Stimulated activated CD4-positive, alpha-beta T cell treated with anti-CD3 and anti-CD28 coated beads, TNF-alpha, amount 100 ng/mL, for 24 hours (primary cell): Measurements from ENCODE around the gene WFIKKN1.
"Not testable (repeated sequence)": the region's sequence is repeated elsewhere in the genome, so short reads cannot be mapped to it uniquely, and the experiment has no call there.

Experiments
- DNase-seq, 3 experiments: peaks; one replicate each; pipeline ENCODE4 v3.0.0-alpha.2; 2020; ENCODE audit warnings: low read depth in 3 of 3

The WFIKKN1 gene

DNA sequence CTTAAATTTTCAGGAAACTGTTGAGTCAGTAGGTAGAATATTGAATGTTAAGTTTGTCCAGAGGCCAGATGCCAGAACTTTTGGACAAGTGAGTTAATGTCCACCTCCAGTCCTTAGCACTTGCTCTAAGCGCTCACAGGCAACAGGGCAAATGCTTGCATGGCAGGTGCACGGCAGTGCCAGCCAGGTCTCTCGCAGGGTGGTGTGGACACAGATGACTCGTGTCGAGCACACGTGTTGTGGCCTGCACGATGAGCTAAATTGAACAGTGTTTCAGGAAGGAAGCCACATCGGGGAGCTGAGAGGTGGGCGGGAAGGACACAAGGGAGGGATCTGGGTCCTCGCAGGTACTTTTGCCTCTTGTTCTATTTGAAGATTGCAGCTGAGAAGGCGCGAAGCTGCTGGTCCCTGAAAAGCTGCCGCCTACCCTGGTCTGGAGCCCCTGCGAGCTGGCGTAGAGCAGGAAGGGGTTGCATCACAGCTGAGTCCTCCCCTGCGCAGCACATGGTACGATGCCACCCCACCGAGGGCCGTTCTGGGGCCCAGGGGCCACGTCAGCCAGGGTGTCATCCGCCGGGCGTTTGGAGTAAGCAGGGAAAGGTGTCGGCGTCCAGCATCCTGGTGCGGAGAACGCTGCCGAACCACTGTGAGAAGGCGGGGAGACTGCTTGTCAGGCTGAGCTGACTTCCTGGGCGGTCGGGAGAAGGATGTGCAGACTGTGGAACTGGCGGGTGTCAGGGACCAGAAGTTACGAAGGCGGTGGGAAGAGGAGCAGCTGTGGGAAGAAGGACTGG is 34.6 kb upstream of the WFIKKN1 start:
- no peak for DNase-seq

DNA sequence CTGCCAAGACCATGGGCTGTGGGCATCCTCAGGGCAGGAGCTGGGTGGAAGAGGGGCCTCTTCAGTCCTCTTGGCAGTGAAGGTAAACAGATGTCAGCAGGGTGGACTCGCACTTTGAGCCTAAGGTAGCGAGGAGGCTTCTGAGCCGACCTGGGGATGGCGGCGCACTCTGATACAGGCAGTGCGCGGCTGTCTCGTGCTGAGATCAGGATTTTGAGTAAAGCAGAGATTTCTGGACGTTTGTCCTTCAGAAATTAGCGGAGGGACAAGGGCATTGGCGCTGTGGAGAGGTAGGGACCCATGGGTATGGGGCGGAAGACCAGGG is 34.1 kb upstream of the WFIKKN1 start:
- DNase-seq: no peak

DNA sequence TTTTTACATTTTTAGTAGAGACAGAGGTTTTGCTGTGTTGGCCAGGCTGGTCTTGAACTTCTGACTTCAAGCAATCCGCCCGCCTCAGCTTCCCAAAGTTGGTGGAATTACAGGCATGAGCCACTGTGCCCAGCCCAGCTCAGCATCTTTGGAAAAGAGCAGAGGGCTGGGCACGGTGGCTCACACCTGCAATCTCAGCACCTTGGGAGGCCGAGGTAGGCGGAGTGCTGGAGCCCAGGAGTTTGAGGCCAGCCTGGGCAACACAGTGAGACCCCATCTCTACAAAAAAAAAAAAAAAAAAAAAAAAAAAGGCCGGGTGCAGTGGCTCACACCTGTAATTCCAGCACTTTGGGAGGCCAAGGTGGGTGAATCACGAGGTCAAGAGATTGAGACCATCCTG is 33.1 kb upstream of the WFIKKN1 start:
- DNase-seq: not testable (repeated sequence)

DNA sequence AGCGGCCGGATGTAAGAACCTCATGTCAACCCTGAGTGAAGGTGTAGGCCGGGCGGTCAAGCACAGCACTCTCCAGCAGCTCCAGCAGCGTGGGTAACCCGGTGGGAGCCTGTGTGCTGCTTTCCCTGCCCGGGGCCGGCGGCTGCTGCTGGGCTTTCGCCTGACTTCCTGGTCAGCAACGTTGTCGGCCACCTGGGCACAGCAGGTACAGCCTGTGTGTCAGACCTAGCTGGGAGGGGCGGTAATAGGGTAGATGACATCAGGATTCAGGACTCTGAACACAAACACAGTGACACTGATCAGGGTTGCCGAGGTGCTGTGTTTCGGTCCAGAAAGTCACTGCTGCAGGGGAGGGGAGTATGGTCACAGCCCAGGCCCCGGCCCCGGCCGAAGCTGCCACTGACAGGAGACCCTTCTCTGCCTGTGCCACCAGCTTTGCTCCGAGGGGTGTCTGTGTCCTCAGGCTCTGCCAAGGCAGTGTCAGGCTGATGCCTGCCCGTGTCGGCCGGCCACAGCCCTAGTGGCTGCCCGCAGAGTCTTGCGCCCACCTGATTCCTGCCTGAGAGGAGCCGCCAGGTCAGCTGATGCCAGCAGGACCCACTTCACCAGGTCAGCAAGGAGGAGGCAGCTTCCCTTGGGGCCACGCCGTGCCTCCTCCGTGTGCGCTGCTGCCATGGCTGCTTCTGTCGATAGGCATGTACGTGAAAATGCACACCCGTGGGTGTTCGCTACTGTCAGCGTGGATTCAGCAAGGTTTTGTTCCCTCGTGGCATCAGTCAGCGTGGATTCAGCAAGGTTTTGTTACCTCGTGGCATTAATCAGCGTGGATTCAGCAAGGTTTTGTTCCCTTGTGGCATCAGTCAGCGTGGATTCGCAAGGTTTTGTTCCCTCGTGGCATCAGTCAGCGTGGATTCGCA is 31.7 kb upstream of the WFIKKN1 start:
- no peak for DNase-seq

DNA sequence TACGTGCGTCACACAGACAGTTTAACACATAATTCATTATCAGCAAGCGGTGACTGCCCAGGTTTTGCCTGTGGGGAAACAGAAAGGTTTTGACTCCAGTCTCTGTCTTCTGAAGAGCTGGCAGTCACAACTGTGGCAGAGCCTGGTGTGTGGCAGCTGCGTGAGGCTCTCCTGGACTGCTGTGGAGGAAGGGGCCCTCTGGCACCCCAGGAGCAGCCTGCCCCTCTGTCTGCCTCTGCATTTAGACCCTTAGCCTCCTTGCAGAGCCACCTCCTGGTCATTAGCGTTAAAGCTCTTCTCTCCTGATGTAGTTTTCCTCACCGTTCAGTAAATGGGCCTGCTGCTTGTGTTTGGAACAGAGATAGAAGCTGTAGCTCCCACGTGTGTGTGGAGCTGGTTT is 30.0 kb upstream of the WFIKKN1 start:
- DNase-seq: no peak

DNA sequence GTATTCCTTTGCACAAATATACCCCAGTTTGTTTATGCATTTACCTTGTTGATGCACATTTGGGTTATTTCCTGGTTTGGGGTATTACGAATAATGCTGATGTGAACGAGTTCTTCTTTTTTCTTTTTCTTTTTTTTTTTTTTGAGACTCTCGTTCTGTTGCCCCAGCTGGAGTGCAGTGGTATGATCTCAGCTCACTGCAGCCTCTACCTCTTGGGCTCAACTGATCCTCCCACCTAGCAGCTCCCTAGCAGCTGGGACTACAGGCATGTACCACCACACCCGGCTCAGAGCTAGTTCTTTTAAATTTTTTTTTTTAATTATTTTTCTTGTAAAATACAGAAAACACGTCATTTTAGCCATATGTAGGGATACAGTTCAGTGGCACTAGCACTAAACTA is 26.9 kb upstream of the WFIKKN1 start:
- no peak for DNase-seq

DNA sequence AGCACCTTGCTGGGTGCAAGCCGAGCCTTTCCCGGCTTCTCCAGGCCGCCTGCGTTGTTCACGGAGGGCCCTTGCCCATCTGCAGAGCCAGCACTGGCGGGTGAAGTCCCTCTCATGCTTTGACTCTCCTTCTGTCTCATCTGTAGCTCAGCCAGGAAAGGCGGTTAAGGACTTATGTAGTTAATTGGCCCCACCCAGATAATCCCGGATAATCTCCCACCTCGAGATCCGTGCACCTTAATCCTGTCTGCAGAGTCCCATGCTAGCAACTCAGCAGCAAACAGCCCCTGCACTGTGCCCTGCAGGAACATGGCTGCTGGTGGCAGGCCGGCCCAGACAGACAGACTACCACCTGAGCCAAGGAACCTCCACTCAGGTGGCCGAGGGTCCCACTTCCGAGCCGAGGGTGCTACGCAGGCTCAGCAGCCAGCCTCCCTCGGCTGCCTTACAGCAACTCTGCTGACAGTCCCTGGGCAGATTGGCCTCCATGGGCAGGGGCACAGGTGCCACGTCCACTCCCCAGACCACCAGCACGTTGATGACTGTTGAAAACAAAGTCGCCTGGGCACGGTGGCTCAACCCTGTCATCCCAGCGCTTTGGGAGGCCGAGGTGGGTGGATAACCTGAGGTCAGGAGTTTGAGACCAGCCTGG is 24.0 kb upstream of the WFIKKN1 start:
- DNase-seq: no peak

DNA sequence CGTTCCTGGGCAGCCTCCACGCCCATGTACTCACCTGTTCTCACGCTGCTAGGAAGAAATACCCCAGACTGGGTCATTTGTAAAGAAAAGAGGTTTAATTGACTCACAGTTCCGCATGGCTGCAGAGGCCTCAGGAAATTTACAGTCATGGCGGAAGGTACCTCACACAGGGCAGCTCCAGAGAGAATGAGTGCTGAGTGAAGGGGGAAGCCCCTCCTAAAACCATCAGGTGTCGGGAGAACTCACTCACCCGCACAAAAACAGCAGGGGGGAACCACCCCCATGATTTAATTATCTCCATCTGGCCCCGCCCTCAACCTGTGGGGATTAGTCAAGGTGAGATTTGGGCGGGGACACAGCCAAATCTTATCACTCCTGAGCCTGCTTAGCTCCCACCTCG is 22.8 kb upstream of the WFIKKN1 start:
- peak in 1 of 3 experiments; percentile 65 for DNase-seq

DNA sequence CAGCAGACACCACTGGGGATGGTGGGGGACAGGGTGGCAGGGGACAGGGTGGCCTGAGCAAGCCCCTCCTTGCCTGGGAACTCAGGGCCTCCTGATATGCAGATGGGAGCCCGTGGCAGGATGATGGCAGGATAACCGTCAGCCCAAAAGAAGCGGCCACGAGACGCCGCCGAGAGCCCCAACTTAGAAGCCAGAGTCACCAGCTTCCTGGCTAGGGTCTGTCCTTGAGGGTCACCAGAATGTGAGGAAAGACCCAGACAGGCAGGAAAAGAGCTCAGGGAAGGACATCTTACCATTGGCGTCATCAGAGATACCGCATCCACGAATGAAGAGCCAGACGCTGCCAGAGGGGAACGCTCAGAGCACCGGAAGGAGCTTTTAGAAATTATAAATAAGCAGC is 21.5 kb upstream of the WFIKKN1 start:
- no peak for DNase-seq

DNA sequence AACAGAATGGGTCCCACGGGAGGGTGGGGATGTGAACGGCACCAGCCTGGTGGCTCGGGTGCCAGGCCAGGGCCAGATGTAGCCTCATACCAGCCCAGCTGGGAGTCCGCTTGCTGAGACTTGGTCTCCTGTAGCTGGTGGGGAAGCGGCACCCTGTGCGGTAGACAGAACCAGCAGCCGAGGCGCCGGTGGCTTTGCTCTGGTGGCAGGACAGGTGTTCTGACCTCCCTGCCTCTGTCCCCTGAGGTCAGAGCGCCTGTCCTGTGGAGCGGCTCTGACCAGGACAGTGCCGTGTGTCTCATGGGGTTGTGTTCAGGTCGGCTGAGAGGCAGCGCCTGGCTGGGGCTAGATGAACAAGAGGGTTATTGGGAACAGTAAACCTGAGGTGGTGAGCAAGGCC is 20.8 kb upstream of the WFIKKN1 start:
- no peak for DNase-seq

DNA sequence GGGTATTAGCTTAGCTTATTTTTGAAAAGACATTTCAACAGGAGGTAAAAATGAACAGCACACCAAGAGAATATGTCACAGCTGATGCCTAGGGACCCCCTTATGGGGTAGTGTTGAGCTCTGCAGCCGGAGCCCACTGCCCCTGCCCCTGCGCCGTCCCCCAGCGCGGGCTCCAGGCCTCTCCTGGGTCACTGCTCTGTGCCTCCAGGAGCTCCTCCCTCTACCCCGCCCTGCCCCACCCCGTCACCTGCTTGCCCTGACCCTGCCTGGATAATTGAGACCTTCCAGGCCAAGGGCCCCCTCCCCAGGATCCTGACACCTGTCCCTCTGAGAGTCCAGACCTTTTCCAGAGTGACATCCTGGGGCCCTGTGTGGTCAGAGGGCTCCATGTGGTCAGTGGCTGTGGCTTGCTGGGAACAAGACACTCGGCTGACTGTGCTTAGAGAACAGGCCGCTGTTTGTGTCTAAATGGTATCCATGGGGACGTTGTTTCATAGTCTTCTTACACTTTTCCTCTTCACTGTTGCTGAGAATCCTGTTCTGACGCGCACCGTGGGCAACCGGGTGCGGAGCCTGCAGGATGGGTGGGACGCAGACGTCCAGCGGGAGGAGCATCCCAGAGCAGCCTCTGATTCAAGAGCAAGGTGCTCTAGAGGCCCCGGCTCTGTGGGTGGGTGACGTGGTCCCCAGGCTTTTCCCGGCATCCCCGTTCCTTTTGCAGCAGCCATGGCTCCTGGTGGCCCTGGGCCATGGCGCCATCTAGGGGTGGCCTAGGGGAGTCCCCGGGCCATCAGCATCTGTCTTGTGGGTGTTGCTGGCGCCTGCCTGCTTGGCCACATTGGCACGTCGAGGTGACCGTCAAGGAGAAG is 20.0 kb upstream of the WFIKKN1 start:
- peak in 2 of 3 experiments; percentile 30 to 61 for DNase-seq

DNA sequence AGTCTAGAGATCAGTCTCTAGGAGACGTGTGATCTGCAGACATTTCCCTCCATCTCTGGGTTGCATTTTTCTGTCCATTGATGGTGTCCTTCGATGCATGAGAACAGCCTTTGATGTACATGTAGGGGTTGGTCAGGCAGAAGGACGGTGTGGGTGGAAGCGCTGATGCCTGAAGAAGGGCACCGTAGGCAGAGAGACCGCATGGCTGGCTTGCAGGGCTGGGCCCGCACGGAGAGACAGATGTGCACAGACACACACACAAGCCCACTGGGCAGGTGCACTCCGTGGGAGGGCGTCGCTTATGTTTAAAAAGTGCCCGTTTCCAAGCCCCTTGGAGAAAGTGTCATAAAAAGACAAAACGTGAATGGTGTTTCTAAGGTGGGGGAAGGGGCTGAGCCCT is 15.7 kb upstream of the WFIKKN1 start:
- no peak for DNase-seq

DNA sequence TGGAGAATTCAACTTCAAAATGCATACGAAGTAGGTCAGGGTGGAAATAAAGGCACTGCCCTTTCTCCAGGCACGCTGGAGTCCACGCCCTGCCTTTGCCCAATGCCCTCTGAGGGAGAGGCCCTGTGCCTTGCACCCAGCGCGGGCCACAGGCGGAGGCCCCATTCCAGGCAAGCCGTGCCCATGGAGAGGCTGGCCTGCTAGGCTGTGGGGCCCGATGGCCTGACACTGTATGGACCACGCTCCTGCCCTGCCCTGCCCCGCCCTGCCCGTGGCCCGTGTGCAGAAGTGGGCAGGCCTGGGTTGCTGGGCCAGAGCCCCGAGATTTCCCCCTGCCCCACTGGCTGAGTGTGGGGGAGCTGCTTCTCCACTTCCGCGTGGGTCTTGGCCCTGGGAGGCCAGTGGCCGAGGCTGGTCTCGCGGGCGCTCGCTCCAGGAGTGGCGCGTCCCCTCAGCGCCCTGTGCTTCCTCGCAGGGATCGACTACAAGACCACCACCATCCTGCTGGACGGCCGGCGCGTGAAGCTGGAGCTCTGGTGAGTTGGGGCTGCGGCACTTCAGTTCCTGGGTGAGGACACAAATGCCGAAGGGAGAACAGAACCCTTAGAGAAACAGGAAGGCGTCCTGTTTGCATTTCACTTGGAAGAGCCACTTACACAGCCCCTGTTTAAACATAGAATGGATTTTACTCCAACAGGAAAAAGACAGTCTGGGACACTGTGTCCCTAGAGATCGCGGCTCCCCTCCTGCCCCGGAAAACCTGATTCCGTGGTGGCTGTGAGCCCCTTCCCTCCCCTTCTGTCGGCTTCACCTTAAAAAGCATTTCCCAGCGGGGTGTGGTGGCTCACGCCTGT is 13.8 kb upstream of the WFIKKN1 start:
- DNase-seq: no peak

DNA sequence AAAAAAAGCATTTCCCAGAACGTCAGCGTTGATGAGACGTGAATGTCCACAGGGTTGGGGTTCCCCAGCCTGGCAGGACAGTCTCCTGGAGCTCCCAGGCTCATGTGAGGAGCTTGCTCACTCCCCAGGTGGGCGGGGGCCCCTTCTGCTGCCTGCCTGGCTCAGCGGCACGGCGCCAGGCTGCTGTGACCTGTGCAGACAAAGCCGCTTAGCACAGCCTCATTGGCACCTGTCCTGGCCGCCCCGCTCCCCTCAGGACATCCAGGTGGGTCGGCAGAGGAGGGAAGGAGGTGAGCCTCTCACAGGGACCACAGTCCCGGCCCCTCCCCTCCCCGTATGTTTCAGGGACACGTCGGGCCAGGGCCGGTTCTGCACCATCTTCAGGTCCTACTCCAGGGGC is 12.9 kb upstream of the WFIKKN1 start:
- no peak for DNase-seq

DNA sequence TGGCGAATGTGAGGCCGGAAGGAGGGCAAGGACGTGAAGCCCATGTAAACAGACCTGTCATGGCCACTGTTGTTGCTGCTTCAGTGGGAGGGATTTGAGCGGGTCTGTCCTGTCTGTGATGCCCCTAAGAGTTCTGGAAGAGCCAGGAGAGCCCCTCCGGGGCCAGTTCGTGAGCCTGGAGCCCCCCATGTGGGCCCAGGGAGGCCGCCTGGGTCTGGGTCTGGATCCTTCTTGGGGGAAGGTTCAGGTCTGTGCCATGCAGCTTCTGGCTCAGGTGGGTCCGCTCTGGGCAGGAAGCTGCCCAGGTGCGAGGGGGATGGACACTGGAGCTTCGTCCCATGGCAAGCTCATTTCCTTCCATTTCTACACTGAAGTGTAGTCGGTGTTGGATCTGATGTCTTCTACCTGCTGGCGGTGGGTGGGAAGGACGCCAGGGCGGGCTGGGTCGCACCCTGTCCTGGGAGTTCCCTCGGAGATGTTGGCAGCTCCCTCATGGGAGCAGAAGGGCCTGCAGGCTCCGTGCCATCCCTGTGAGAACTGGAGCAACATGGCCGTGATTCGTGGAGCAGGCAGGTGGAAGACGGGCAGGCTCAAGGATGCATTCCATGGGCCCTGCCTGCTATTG is 11.2 kb upstream of the WFIKKN1 start:
- no peak for DNase-seq

DNA sequence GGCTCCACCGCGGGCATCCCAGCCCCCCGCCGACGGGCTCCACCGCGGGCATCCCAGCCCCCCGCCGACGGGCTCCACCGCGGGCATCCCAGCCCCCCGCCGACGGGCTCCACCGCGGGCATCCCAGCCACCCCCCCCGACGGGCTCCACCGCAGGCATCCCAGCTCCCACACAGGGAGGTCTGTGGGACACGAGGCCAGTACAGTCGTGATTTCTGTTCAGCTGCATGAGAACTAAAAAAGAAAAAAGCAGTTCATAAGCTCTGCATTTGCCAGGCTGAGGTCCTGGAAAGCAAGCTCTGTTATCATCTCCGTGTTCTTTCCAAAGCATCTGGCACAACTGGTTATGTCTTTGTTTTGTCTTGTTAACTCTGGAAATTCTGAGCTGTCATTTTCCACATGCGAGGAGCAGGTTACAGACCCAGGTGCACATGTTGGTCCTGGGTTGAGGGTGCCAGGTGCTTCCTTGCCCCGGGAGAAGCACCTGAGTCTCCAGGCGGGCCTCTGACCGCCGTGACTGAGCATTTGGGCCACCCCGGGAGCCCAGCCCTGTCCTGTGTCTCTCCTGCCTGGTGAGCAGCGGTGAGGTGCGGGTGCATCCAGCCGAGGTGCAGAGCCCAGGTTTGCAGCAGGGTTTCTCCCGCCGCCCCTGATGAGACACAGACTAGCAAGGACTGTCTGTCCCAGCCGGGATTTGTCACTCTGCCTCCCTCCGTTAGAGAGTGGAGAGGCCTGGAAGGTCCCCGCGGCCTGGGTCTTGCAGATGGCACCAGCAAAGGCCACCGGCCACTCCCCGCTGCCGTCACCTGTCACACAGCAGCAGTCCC is 9.9 kb upstream of the WFIKKN1 start:
- no peak for DNase-seq

DNA sequence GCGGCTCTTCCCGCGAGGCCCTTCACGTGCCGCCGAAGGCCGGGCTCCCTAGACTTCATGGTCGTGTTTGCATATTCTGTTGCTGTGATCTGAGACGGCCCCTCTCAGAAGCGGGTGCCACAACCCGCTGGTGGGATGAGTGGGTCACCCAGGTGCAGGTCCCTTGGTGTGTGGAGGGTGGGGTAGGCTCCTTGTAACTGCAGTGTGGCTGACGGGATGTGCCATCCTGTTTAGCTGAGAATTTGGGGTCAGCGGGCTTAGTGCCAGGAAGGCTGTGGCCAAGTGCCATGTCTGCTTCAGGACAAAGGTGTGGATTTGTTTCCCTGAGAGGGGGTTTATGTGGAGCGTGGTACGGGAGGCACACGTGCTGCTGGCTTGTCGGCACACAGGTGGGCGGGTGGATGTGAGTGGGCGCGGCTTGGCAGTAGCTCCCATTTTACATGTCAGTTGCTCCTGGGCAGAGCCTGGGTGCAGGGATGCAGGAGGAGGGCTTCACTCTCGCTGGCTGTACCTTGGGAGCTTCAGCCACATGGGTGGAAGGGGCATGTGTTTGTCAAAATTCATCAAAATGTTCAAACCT is 9.2 kb upstream of the WFIKKN1 start:
- DNase-seq: no peak

DNA sequence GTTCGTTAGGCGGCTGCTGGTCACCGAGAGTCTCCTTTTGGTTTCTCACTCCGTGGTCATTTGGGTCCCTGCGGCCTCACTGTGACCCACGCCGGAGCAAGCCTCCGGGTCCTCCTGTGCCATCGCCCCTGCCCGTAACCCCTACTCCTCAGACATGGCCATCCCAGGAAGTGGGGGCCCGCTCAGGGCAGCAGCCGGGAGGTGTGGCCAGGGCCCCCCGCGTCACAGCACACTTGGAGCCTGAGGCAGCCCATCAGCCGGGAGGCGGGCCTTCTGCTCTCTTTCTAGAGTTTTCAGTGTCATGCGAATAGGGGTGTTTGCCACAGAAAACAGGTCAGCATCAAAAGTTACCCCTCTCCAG is 7.9 kb upstream of the WFIKKN1 start:
- DNase-seq: no peak

DNA sequence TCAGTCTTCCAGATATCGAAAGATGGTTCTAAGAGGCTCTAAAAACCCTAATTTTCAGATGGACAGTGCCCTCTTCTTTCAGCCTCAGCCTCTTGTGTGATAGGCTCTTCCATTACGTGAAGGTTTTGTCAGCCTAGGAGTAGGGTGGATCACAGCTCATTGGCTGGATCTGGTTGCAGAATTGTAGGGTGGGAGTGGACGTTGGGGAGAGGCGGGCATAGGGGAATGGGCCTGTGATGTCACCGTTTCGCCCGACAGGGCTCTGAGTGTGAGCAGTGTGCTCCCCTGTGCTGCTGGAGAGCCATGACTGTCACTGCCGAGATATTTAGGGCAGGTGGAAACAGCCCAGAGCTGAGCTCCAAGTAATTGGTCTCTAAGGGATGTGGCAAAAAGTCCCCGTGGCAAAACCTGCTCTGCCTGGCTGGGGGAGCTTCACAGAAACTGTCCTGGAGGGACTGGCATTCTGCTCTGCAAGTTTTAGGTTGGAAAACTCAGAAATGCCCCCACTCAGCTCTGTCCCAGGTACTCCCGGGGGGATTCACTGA is 6.2 kb upstream of the WFIKKN1 start:
- DNase-seq: no peak
